GM10248 (cell line): ENCODE results near the gene CENPX.

Source experiments
- CTCF ChIA-PET: fragments of 300-600 bp; sonication (Branson Sonifier 250); formaldehyde crosslinking; extraction: SDS; loops from one replicate; lab custom pipeline; 2021; ENCODE audit warnings: antibody characterized with exemption; lab: Yijun Ruan, JAX
- POLR2A ChIA-PET: fragments of 350-650 bp; sonication (Branson Sonifier 250); formaldehyde crosslinking; extraction: SDS; loops from one replicate; lab custom pipeline; 2020; ENCODE audit warnings: antibody characterized with exemption; lab: Yijun Ruan, JAX
- DNase-seq: peaks from one replicate; pipeline ENCODE4 v3.0.0; 2012; ENCODE audit errors: extremely low spot score
- TF ChIP-seq, protein P1 (sequence below): IDR thresholded peaks from 2 replicates; pipeline ENCODE4 v1.5.1; 2012; ENCODE audit warnings: mild to moderate bottlenecking, low read depth; ENCODE audit errors: extremely low read depth, missing control alignments, control extremely low read depth

The CENPX gene

DNA sequence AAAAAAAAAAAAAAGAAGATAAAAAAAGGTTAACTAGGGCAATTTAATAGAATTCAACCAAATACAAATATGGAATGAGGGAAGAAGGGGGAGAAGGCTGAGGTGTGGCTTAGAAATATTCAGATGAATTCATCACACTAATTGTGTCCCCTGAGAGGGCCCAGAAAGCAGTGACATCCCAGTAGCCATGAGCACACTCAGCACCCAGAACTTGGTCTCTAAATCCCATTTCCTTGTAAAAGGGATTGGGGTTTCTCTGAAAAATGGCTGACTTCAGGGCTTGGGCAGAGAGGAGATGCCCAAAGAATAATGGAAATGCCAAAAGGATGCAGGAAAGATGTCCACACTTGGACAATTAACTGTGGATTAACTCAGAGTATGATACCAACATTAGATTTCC, 49.2 kb downstream of the CENPX start:
- CTCF ChIA-PET, result interaction anchor here (2.3 kb wide), 1 partner anchor 13 kb away, joined by 12 read pairs; the partner anchor contains the start of gene NOTUM
- no peak for DNase-seq
- TF ChIP-seq, protein P1, sequence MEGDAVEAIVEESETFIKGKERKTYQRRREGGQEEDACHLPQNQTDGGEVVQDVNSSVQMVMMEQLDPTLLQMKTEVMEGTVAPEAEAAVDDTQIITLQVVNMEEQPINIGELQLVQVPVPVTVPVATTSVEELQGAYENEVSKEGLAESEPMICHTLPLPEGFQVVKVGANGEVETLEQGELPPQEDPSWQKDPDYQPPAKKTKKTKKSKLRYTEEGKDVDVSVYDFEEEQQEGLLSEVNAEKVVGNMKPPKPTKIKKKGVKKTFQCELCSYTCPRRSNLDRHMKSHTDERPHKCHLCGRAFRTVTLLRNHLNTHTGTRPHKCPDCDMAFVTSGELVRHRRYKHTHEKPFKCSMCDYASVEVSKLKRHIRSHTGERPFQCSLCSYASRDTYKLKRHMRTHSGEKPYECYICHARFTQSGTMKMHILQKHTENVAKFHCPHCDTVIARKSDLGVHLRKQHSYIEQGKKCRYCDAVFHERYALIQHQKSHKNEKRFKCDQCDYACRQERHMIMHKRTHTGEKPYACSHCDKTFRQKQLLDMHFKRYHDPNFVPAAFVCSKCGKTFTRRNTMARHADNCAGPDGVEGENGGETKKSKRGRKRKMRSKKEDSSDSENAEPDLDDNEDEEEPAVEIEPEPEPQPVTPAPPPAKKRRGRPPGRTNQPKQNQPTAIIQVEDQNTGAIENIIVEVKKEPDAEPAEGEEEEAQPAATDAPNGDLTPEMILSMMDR, result no peak
- POLR2A ChIA-PET, result no interaction called here

DNA sequence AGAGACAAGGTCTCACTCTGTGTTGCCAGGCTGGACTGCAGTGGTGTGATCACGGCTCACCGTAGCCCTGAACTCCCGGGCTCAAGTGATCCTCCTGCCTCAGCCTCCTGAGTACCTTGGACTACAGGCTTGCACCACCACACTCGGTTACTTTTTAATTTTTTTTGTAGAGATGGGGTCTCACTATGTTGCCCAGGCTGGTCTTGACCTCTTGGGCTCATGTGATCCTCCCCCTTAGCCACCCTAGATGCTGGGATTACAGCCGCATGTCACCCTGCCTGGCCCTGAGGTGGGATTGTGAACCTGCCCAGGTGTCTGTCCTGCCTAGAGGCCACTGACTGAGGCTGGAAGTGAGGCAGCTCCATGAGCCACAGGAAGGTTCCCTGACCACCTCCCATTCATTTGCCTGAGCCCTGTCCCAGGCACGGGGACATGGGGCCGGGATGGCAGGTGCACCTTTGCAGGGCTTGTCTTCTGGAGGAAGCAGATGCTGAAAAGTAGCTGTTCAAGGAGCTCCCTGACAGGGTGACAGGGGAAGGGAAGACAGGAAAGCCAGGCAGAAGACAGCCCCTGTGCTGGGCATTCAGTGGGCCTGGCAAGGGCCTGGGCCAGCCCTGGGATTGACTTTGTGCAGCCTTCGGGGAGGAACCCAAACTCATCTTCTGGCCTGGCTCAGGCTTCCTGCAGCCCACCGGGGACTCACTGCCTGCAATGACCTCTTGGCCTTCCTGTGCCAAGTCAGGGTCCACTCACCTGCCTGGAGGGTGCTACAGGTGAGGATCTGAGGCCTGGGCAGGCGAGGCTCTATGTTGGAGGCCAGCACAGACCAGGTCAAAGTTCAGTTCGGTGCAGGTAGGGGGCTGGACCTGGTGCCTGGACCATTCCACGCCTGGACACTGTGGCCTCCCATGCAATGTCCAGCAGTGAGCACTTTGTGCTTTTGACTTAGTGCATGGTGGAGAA, 53.5 kb downstream of the CENPX start:
- POLR2A ChIA-PET, result no interaction called here
- TF ChIP-seq, protein P1, result no peak
- CTCF ChIA-PET, result interaction anchor here (1.3 to 2.7 kb wide), 2 partner anchors 9 to 52 kb away, joined by 4 to 22 read pairs; no protein-coding TSS in a partner anchor
- DNase-seq, result no peak
